GM21390 (cell line): ENCODE results near the gene HTT-AS.
A peak's percentile ranks its signal among the peaks of the same experiment; 100 is the strongest.
"Not testable (repeated sequence)": the region's sequence is repeated elsewhere in the genome, so short reads cannot be mapped to it uniquely, and the experiment has no call there.

Experiments
- ATAC-seq: cut with Tn5 transposase; IDR thresholded peaks from one replicate; pipeline ENCODE4 v1.9.1; 2021; ENCODE audit not compliant: unreplicated experiment

Gene HTT-AS

GRCh38 chr4:3054169-3054759, 20.1 kb downstream of the HTT-AS start:
- ATAC-seq = no peak

DNA sequence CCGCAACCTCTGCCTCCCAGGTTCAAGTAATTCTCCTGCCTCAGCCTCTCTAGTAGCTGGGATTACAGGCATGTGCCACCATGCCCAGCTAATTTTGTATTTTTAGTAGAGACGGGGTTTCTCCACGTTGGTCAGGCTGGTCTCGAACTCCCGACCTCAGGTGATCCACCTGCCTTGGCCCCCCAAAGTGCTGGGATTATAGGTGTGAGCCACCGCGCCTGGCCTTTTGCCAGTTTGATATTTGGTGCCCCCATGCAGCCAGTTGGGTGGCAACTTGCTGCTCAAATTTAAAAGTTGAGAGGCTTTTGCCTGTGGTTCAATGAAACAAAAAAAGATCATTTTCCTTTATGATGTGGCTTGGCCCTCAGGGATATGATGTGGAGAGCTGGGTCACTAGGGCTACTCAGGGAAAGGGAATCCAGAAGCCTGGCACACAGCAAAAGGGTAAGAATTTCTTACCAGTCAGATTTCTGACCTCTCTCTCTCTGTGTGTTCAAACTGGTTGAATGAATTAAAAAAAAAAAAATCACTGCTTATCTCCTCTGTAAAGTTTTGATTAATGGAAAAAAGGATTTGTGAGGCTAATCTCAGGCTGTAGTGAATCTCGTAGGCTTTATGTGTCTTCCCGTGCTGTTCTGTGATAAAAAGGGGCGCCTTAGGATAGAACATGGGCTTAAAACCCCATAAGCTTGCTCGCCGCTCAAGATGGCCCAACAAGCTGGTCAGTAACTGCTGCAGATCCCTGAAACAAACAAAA, 23.0 kb downstream of the HTT-AS start:
- not testable (repeated sequence) for ATAC-seq

- peak; percentile 88 for ATAC-seq
These were observed 26.7 kb downstream of the HTT-AS start for GRCh38 chr4:3047464-3048286.

GRCh38 chr4:3046623-3047022, 27.7 kb downstream of the HTT-AS start:
- ATAC-seq = no peak

DNA sequence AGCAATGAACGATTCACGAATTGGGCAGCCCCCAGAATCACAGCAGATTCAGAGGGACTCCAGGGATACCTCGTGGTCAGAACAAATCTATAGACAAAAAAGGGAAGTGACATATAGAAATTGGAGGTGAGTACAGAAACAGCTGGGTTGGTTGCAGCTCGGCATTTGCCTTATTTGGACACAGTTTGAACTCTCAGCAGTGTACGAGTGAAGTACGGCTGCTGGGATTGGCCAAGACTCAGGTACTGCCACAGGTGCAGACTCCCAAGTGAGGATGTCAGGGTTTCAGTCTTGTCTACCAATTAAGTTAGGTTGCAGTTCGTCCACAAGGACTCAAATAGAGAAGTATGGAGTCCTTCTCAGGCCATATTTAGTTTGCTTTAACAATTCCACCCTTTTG, 28.2 kb downstream of the HTT-AS start:
- ATAC-seq = no peak

DNA sequence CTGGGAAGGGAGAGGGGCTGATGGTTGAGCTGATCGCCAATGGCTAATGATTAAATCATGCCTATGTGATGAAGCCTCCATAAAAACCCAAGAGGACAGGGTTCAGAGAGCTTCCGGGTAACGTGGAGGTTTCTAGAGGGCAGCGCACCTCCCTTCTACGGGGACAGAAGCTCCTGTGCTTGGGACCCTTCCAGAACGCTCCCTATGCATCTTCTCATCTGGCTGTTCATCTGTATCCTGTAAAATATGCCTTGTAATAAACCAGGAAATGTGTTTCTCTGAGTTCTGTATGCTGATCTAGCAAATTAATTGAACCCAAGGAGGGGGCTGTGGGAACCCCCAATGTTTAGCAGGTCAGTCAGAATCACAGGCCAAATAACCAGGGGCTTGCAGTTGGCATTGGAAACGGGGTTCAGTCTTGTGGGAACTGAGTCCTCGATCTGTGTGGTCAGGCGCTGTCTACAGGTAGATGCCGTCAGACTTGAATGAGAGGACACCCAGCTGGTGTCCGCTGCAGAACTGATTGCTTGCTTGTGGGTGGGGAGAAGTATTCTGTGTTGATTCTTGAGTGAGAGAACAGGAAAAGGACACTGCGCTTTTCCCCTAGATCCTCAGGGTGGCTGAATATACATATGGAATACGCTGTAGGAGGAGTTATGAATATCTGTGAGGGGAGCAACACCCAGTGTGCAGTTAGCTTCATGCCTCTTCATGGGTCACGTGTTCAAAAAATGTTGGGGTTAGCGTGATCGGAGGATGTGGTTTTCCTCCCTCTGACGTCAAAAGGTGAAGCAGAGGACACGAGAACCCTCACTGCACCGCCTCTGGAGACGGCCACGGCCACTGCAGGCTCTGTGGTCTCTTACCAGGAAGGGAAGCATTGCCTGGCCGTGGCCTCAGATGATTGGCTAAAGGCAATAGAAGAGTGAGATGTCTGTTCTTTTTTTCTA, 29.2 kb downstream of the HTT-AS start:
- ATAC-seq = no peak

GRCh38 chr4:3043282-3044020, 30.9 kb downstream of the HTT-AS start:
- ATAC-seq = no peak

GRCh38 chr4:3042226-3042625, 32.1 kb downstream of the HTT-AS start:
- ATAC-seq = no peak

DNA sequence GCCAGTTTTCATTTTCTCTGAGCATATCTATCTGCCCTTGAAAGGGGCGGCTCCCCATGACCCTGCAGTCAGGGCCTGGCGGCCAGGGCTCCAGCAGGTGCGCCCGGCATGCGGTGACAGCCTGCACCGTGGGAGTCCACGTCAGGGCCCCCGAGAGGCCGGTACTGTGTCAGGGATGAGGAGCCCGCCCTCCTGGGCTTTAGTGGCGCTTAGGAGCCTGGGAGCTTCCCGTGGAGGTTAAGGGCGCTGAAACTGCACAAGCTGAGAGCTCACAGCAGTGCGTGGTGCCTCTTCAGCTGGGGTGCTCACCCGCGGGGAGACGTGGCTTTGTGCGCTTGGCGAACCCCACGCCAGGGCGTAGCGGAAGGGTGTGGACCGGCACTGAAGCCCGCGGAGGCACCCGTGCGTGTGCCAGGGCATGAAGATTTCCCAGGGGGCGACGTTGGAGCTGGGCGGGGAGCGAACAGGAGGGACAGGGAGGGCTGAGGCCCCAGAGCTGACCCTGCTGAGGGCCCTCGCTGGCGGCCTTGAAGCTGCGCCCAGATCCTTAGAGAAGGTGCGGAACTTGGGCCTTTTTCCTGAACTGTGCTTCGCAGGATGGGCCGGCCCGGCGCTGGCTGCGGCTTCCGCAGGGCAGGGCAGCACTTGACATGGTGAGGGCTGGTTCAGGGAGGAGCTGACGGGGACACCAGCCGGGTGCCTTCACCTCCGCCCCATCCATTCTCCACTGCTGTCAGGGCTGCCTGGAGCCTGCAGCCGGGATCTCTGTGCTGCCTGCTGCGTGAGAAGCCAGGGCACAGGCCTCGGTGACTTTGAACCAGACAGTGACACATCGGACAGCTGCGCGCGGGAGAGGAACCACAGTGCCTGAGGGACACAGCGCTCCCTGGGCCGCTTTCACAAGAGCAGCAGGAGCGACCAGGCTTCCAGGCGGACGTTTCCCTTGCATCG, 32.9 kb downstream of the HTT-AS start:
- ATAC-seq = no peak

- ATAC-seq = peak; percentile 56
These were observed 33.7 kb downstream of the HTT-AS start for GRCh38 chr4:3040452-3041191.

DNA sequence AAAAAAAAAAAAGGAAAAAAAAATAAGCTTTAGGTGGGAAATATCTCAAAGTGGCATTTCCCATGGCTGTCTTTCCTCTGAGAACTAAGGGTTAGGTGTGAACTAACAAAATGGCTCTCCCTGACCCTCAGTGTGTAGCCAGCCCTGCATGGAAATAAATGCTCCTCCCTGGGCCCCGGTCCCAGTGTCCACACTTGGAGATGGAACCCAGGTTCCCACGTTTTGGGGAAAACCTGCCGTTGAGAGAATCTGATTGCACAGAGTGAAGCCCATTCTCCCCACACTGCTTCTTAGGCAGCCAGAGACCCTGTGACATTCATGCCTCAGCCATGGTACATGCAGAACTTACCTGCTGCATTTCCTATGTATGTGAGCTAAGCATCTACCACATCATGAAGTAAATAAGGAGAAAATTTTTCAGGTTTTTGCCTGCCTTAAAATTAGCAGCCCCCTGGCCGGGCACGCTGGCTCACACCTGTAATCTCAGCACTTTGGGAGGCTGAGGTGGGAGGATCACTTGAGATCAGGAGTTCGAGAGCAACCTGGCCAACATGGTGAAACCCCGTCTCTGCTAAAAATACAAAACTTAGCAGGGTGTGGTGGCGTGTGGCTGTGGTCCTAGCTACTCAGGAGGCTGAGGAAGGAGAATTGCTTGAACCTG, 34.5 kb downstream of the HTT-AS start:
- ATAC-seq = no peak

DNA sequence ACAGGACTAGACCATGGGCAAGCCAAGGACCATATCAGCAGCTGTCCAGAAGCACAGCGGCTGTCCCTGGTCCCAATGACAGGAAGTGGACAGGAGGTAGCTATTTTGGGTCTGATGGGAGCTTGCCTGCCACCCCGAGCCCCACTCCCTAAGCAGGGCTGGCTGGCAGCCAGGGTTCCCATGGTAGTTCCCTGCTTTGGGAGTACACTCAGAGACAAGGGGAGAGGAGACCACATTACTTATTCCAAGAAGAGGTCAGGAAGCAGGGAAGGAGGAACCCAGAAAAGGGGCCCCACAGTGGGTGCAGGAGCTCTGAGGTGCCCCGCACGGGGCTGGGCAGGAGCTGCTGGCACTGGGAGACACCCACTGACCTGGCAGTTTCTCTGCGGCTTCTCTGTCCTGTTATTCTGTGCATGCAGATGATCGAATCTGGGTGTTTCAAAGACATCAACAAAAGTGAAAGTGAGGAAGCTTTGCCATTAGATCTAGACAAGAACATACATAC, 36.3 kb downstream of the HTT-AS start:
- ATAC-seq = no peak

- ATAC-seq = no peak
These were observed 38.0 kb downstream of the HTT-AS start for GRCh38 chr4:3036131-3036952.

- ATAC-seq = no peak
These were observed 38.7 kb downstream of the HTT-AS start for GRCh38 chr4:3035674-3036073.

GRCh38 chr4:3035249-3035648, 39.1 kb downstream of the HTT-AS start:
- no peak for ATAC-seq

- ATAC-seq = no peak
These were observed 40.1 kb downstream of the HTT-AS start for GRCh38 chr4:3034231-3034630.
